Activated T-helper 9 cell treated with anti-CD3 and anti-CD28 coated beads, Interleukin-2, amount 50 U/mL, for 16 hours (primary cell): Measurements from ENCODE around the gene KIAA0753.
"Not testable (repeated sequence)": the region's sequence is repeated elsewhere in the genome, so short reads cannot be mapped to it uniquely, and the experiment has no call there.

Experiments used
- DNase-seq: peaks from one replicate; pipeline ENCODE4 v3.0.0-alpha.2; 2020; ENCODE audit warnings: low read depth

Gene KIAA0753

DNA sequence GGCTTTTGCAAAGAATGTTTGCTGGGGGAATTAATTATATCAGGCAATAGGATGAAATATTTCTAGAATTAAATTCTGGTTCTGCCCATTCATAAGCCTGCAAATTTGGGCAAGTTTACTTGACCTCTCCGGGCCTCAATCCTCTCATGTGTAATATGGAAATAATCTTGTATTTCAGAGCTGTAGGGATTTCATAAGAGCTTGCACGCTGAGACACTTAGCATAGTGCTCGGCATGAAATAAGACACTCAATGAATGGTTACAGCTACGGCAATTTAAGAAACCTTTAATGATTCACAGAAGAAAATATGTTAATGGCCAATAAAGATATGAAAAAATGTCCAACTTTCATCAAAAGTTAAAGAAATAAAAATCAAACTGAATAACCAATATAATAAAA is 43.6 kb downstream of the KIAA0753 start:
- no peak for DNase-seq

DNA sequence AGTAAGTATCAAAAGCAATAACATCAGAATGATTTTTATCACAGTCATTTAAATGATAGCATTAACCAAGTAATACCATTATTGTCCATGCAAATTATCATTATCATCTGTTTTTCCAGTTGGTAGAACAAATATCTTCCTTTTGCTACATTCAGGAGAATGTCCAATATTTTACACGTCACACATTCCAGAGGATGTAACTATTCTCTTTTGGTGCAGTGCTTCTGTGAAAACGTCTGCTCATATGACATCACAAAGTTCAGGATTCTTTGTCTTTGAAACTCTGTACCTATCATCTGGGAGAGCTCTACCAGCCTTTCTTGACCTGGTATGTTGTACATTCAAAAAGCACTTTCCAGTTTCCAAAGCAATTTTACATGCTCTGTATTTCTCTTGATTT is 44.0 kb downstream of the KIAA0753 start:
- DNase-seq, result no peak

DNA sequence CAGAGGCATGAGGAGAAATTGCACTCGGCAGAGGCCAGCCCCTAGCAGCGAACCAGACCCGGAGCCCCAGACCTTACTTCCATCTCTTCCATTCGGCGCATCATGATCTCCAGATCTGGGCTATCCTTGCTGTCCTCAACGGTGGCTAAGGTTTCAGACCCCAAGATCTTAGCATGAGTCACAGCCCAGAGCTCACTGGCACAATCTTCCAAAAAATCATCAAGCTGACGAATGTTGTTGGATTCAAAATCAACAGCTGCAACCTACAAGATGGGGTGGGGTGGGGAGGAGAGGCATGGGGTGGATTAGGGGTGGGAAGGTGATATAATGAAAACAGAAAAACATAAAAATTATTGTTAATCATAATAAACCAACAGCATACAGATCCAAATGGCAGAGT is 44.4 kb downstream of the KIAA0753 start:
- DNase-seq, result no peak

DNA sequence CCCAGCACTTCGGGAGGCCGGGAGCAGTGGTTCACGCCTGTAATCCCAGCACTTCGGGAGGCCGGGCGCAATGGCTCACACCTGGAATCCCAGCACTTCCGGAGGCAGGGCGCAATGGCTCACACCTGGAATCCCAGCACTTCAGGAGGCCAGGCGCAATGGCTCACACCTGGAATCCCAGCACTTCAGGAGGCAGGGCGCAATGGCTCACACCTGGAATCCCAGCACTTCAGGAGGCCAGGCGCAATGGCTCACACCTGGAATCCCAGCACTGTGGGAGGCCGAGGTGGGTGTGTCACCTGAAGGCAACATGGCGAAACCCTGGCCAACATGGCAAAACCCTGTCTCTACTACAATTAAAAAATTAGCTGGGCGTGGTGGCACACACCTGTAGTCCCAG is 47.1 kb downstream of the KIAA0753 start:
- DNase-seq, result not testable (repeated sequence)

DNA sequence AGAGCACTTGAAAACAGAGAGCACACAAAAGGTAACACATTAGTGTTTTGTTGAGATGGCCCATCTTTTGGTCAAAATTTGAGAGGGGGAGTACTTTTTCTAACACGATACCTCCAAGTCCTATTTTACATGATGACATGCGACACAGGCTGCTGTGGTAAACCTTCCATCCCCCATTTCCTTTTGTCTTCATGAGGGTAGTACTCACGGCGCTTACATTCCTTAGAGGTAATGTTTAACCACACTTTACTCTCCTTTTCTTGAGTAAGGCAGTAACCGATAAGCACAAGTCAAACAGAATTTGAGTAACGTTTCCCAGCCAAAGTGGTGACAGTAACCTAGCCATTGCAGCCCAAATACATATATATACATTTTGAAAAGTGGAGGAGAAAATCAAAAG is 48.3 kb downstream of the KIAA0753 start:
- DNase-seq, result no peak

DNA sequence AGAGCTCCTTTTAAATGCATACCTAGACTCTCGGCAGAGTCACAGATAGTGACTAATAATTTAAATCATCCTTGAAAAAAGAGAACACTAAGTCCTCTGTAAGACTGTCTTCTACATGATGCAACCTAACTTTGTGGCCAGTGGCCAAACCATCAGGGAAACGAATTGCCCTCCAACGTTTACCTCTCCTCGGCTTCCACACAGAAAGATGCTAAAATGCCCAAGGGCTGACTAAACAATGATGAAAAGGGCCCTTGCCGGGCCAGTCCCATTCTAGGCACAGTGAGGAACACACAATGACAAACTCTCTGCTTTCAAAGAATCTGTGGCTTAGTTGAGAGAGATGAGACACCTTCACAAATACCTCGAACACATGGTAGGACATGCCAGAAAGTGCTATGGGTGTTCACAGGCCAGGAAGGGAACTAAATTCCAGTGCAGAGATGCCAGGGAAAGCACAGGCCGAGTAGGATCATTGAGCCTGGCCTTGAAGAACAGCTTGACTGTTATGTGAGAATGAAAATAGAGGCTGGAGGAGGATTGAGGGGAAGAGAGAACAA is 48.8 kb downstream of the KIAA0753 start:
- no peak for DNase-seq

DNA sequence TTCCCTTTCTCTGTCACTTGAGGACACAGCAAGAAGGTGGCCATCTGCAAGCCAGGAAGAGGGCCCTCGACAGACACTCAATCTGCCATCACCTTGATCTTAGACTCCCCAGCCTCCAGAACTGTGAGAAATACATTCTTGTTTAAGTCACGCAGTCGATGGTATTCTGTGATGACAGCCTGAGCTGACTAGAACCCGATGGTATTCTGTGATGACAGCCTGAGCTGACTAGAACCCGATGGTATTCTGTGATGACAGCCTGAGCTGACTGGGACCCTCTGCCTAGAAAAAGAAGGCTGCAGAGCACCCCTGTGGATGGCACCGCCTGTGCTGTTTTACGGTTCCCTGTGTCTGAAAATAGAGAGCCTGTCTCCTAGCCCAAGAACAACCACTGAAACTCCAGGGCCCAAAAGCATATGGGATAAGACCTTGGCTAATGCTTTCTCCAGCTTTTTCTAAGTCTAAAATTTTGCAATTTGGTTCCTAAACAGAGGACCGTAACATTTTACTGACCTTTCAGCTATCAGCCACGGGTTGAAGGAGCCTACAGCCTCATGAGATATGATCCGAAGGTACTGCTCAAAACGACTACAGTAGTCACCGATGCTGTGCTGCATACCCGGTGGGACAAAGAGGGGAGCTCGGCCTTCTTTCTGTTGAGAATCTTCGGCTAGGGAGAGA is 51.1 kb downstream of the KIAA0753 start:
- DNase-seq, result no peak

DNA sequence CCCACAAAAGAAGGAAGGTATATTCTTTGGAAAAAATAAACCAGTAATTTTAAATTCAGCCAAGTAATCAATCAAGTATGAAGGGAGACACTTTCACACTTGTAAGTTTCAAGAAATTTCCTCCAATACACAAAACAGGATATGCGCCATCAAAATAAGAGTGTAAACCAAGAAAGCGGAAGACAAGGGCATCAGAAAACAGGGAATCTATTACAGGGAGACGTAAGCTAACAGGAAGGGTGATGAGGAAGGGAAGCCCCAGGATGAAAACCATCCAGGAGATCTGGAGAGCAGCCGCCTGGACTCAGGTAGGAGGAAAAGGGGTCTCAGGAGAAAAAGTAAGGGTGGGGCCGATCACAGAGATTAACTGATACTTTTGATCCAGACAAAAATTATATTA is 52.3 kb downstream of the KIAA0753 start:
- DNase-seq, result no peak

DNA sequence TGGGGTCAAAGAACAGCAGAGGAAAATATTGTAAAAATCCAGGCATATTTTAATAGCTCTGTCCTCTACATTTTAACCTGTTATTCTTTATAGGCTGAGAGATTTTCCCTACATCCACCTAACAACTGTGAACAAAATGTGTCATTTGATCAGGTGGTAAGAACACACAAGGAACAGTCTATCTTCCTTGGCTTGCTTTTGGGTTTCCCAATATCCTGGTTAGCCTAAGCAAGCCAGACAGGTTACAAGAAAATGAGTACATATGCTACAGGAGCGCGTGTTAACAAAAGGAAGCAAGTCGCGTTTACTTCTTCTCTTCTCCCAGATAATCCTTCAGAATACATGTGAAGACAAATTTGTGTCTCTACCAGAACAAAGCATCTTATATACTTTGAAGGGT is 53.2 kb downstream of the KIAA0753 start:
- no peak for DNase-seq

DNA sequence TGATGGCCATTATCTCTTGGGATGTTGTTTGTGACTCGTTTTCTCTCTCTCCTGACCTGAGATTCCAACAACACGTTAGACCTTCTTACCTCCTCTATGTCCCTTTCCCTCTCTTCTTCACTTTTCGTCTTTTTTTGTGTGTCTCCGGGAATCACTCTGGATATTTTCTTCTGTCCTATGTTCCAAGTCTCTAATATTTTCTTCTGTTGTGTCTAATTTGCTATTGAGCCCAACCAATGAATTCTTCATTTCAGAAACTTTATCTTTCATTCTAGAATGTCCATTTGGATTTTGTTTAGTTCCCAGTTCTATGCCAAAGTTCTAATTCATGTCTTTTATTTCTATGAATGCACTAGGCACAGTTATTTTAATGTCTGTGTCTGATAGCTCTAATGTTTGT is 57.1 kb downstream of the KIAA0753 start:
- DNase-seq, result no peak

DNA sequence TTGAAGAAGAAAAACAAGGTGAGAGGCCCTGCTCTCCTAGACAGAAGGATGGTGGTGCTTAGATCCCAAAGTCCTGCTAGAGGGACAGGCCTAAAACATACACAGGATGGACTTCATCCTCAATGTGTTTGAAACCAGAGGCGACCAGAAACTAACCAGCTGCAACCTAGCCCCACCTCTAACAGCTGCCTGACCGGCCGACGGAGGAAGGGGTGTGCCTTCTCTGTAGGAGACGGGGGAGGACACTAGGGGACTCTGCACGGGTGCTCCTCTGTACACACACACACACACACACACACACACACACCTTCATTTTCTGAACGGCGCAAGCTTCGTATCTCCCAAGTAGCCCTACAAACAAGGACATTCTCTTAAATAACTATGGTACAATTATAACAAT is 59.9 kb downstream of the KIAA0753 start:
- no peak for DNase-seq

DNA sequence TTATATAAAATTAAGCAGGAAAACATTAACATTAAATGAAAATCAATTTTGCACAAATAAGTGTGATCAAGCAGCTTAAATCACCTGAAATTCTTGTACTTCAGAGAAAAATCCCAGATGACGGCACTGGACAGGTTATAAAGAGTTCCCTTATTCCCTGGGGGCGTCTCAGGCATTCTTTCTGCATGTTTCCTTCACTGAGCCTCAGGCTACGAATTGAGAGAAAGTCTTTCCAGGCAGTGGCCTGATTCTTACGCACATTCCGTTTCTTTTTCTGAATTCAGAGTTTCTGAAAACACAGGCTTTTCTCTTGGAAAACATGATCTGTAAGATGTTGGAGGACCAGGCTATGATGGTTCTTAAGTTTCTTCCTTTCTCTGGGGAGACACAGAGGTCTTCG is 62.0 kb downstream of the KIAA0753 start:
- DNase-seq, result no peak

DNA sequence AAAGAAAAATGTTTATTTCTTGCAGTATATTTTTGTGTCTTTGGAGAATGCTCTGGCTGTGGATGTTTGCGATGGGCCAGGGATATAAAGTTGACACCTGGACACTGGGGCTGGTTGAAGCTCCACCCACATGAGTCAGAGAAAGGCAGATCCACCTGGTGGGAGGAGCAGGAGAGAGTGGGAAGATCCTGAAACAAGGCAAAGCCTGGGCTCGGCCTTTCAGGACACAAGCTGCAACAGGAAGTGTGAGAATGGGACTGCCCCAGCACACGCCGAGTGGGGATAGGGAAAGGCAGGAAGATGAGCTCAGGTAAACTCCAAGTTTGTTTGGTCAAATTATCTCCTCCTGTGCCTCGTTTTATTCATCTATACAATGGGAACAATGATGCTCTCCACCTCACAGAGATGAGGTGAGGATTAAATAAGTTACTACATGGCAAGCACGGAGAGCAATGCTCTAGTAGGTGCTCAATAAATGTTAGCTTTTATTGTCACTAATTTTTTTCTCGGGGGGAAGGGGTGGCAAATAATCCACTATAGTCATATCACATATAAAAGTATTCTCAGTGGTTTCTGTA is 62.7 kb downstream of the KIAA0753 start:
- DNase-seq, result no peak

DNA sequence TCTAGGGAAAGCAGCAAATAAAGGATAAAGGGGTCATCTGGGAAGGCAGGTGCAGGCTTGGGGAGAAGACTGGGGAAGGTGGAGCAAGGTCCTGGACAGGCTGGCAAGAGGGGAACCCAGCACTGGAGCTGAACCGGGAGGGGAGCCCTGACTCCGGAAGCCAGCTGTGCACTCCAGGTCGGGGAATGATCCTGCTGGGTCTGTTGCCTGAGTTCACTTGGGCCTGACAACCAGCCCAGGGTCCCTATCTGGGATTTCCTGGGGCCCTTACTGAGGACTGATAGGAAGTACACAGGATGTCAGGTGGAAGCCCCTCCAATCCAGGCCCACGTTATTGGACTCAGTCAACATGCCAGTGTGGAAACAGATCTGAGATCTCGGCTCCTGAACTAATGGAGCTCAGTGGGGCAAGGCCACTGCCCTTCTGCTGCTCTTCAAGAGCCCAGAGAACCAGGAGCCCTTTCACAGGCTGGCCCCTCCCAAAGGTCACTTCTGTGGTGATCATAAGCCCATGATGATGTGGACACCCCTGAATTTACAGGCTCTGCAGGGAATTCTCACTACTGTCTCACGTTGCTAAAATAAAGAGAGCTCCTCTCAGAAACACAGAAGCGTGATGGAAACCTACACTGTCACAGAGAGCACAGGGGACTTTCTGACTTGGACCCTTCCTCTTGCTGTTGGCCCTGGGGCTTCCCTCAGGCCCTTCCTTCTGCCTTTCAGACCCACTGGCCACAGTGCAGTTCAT is 64.3 kb downstream of the KIAA0753 start:
- no peak for DNase-seq

DNA sequence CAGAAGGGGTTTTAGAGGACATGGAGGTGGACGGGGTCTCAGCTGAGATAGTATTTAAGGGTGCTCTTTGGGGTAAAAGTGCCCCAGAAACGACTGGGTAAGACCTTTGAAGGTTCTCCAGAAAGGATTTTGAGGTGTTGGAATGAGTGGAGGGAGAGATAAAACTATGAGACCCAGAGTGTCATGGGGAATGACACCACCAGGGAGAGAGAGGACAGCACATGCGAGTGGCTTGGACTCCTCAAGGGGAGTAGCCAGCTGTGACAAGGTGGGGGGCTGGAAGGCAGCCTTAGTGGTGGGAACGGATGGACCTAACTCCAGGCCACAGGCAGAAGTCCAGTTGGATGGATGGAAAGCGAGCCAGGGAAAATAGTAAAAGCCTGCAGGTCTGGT is 64.9 kb downstream of the KIAA0753 start:
- no peak for DNase-seq

DNA sequence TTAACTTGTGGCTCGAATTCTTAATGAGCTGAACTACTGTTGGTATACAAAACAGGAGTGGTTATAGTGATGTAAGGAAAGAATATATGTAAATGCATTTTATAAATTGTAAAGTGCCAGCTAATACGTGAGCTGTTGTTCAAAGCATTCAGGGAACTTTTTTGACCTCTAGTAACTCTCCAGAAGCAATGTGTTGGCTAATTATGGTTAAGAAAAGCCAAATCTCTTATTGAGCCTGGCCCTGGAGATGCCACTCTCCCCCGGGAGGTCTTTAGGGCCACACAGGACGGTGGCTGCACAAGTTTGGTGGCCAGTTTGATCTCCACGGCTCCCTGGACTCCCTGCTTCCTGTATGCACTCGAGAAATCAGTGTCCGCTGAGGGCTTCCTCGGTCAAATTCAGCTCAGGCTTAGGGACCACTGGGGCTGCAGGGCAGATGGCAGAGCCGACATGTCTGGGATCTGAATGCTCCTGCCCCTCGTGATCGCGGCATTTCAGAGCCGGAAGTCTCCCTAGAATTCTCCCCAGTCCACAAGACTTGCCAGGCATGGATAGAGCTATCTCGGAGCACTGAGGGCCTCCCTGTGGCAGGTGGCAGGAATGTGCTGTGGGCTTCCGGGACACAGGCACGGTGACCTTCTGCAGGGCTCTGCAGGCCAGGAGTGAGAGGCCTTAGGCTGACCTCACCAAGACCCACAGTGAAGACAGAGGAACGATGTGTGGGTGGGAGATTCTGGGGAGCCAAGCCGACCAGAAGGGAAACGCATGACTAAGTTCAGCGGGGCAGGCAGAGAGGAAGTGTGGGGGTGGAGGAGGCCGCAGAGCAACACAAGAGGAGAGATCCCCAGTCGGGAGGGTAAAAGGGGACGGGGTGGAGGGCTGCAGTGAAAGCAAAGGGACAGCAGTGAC is 65.6 kb downstream of the KIAA0753 start:
- DNase-seq, result no peak

DNA sequence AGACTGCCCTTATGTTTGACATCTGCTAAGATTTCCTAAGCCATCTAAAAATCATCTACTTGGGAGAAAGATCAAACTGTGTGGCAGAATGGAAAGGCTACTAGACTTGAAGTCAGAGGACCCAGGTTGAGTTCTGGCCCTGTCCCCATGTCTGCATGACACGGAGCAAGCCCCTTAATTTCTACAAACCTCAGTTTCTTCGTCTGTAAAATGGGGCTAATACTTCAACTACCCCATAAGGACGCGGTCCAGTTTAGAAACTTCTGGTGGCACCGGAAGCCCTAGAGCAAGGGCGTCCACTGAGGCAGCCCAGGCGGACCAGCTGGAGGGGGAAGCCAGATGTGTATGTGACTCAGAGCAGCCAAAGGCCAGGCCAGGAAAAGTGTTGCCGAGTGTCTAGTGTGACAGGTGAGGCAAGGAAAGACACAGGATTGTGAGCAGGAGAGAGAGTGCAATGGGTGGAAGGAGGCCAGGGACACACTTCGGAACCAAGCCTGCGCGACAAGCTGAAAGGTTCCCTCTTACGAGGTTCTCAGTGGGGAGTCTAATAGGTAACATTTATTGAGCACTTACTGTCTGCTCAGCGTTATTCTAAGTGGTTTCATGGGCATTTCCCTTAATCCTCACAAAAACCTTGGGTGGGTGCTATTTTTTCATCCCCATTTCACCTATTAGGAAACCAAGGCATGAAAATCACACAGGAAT is 66.4 kb downstream of the KIAA0753 start:
- DNase-seq, result no peak

DNA sequence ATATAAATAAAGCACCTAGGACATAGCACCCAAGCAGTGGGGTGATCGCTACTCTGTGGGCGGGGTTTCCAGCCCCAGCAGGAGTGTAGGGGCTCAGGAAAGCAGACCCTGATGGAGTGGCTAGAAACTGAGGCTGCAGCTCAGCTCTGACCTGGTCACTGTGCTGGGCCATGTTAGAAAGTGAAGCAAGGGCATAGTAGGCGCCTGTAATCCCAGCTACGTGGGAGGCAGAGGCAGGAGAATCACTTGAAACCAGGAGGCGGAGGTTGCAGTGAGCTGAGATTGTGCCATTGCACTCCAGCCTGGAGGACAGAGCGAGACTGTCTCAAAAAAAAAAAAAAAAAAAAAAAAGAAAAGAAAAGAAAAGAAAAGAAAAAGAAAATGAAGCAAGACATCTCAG is 67.0 kb downstream of the KIAA0753 start:
- not testable (repeated sequence) for DNase-seq

DNA sequence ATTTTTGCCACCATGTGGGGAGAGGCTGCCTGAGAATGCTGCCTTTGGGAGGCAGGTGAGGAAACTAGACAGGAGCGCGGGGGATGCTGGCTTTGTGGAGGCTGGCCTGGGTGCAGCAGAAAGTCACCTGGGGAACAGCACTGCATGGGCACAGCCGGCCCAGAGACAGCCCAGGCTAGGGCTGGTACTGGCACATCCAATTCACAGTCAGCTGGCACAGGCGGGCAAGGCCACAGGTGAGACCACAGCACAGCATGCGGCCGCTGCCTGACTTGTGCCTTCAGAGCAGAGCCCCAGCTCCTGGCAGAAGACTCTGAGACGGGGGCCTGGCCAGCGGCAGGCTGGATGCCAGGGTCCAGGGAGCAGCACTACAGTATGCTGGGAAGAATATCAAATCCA is 67.5 kb downstream of the KIAA0753 start:
- DNase-seq, result no peak

DNA sequence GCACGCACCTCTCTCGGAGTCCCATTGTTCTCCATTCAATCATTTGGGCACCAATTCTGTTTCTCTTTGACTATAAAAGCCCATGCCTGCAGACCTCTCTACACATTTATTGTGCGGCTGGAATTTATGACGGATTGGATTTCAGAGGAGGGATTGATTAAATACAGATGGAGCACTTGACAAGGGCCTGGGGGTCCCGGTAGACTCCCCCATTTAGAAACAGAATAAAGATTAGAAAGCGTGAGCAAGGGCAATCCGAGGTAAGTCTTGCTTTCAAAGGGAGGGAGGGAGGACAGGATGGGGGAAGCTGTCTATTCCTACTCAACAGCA is 69.1 kb downstream of the KIAA0753 start:
- no peak for DNase-seq

DNA sequence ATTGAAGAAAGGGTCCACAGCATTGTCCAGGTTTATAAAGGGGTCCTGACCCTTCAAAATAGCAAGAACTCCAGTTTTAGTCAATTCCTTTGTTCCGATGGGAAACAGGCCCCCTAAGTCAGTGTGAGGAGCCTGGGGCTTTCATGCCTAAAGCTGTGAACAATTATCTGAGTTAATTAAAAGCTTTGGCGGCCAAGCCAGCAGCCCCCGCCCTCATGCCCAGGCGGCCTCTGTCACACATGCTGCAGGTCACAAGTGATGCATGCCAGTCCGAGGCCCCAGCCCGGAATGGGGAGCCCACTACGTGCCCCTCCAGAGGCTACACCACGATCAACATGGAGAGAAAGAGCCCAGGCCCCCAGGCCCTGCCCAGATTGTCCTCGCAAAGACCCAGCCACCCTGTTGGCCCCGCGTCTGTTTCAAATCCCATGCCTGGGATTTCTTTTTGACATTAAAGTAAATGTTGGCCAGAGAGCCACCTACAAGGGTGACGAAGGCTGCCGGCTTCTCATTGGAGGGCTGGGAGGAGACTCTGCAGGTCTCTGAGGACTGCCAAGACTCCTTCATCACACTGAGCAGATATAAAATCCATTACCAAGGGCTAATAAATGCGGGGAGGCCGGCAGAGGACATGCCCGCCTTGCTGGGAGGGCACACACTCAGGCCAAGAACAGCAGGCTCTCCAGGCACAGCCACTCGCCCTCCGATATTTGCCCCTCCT is 69.6 kb downstream of the KIAA0753 start:
- DNase-seq, result no peak
